CD14-positive monocyte (primary cell): ENCODE results near the gene PAM. TPM values are rescaled to one million over a fixed set of nuclear protein-coding genes. Genes with fewer than 3 reads are reported as not detected.

Experiments
- DNase-seq, 3 donors: peaks; one replicate each; pipeline ENCODE4 v3.0.0-alpha.2; 2011 to 2022
- H2AFZ ChIP-seq: 2 replicates; pipeline ENCODE4 v1.6.0; 2012; ENCODE audit warnings: mild to moderate bottlenecking, low read depth, low read length, inconsistent platforms; ENCODE audit not compliant: insufficient read depth, poor library complexity, severe bottlenecking
- H3K27ac ChIP-seq, 2 donors: 1 replicate in 1 of 2; 2 replicates in 1 of 2; pipeline ENCODE4 v1.5.1; 2012 to 2013; ENCODE audit warnings: low read length in 2 of 2, control low read depth in 1 of 2, inconsistent platforms in 1 of 2, low read depth in 1 of 2, mild to moderate bottlenecking in 1 of 2
- H3K27me3 ChIP-seq, 2 donors: one replicate each; pipeline versions ENCODE4 v1.6.0 to v1.6.1; 2011 to 2013; ENCODE audit warnings: low read length in 2 of 2; ENCODE audit not compliant: control insufficient read depth in 2 of 2, insufficient read depth in 2 of 2
- H3K36me3 ChIP-seq, 2 donors: replicated peaks in 1 of 2; 1 replicate in 1 of 2; 2 replicates in 1 of 2; pipeline versions ENCODE4 v1.5.1 to v1.6.1; 2012 to 2013; ENCODE audit warnings: low read length in 2 of 2, control low read depth in 1 of 2, inconsistent platforms in 1 of 2, mild to moderate bottlenecking in 1 of 2; ENCODE audit not compliant: insufficient read depth in 2 of 2, control insufficient read depth in 1 of 2
- H3K4me1 ChIP-seq, 2 donors: 1 replicate in 1 of 2; 2 replicates in 1 of 2; pipeline versions ENCODE4 v1.5.1 to v1.6.1; 2012 to 2013; ENCODE audit warnings: low read length in 2 of 2, control low read depth in 1 of 2, inconsistent platforms in 1 of 2, mild to moderate bottlenecking in 1 of 2, moderate library complexity in 1 of 2; ENCODE audit not compliant: insufficient read depth in 2 of 2, control insufficient read depth in 1 of 2
- H3K4me2 ChIP-seq: replicated peaks from 2 replicates; pipeline ENCODE3; 2012; ENCODE audit warnings: low read length, moderate library complexity, mild to moderate bottlenecking; ENCODE audit not compliant: poor library complexity, severe bottlenecking; ENCODE audit errors: extremely low read depth
- H3K4me3 ChIP-seq, 3 experiments: fragments of 200-600 bp in 1 of 3; sonication (generic) in 1 of 3; replicated peaks in 1 of 3; 1 replicate in 2 of 3; 2 replicates in 1 of 3; pipeline ENCODE4 v1.5.1; 2011 to 2013; ENCODE audit warnings: low read length in 3 of 3, mild to moderate bottlenecking in 3 of 3, control low read depth in 2 of 3, low read depth in 2 of 3, inconsistent platforms in 1 of 3, moderate library complexity in 1 of 3
- H3K79me2 ChIP-seq: 2 replicates; pipeline ENCODE4 v1.6.0; 2012; ENCODE audit warnings: mild to moderate bottlenecking, control low read depth, inconsistent platforms, low read length, moderate library complexity; ENCODE audit not compliant: insufficient read depth
- H3K9ac ChIP-seq: 2 replicates; pipeline ENCODE4 v1.6.0; 2017; ENCODE audit warnings: low read length, mild to moderate bottlenecking; ENCODE audit not compliant: insufficient read depth, poor library complexity, severe bottlenecking
- H3K9me3 ChIP-seq, 2 donors: replicated peaks in 1 of 2; 1 replicate in 1 of 2; 2 replicates in 1 of 2; pipeline versions ENCODE4 v1.5.1 to v1.6.1; 2012 to 2013; ENCODE audit warnings: low read length in 2 of 2, control low read depth in 1 of 2; ENCODE audit not compliant: control insufficient read depth in 1 of 2, insufficient read depth in 1 of 2
- H4K20me1 ChIP-seq: 2 replicates; pipeline ENCODE4 v1.6.0; 2012; ENCODE audit warnings: mild to moderate bottlenecking, low read length, control low read depth, moderate library complexity; ENCODE audit not compliant: insufficient read depth
- H3K27ac Mint-ChIP-seq, 7 donors: one replicate each; pipeline ENCODE4 v1.8.0; 2020; ENCODE audit warnings: mild to moderate bottlenecking in 7 of 7, mixed read lengths in 7 of 7, moderate library complexity in 6 of 7, inconsistent platforms in 2 of 7
- H3K27me3 Mint-ChIP-seq, 3 donors: one replicate each; pipeline ENCODE4 v1.8.0; 2021 to 2022; ENCODE audit warnings: low read depth in 3 of 3, mild to moderate bottlenecking in 3 of 3, mixed read lengths in 3 of 3, moderate library complexity in 3 of 3, inconsistent platforms in 1 of 3
- H3K36me3 Mint-ChIP-seq, 2 donors: one replicate each; pipeline ENCODE4 v1.8.0; 2020; ENCODE audit warnings: mixed read lengths in 2 of 2, inconsistent platforms in 1 of 2, mild to moderate bottlenecking in 1 of 2
- H3K4me1 Mint-ChIP-seq: one replicate; pipeline ENCODE4 v1.8.0; 2020; ENCODE audit warnings: mild to moderate bottlenecking, mixed read lengths
- H3K4me3 Mint-ChIP-seq, 2 donors: one replicate each; pipeline ENCODE4 v1.8.0; 2020; ENCODE audit warnings: mild to moderate bottlenecking in 2 of 2, mixed read lengths in 2 of 2, moderate library complexity in 1 of 2
- H3K9me3 Mint-ChIP-seq, 7 donors: one replicate each; pipeline ENCODE4 v1.8.0; 2020 to 2022; ENCODE audit warnings: mixed read lengths in 7 of 7, mild to moderate bottlenecking in 6 of 7, moderate library complexity in 6 of 7, inconsistent platforms in 2 of 7
- WGBS: methylation state at CpG from one replicate; pipeline ENCODE4 v1.1.5; 2013; ENCODE audit warnings: missing lambda C conversion rate; ENCODE audit not compliant: insufficient coverage; 5-methylcytosine and 5-hydroxymethylcytosine counted together
- intact Hi-C, 2 donors: fragments of 100-400 bp; cut with micrococcal nuclease; formaldehyde crosslinking; loops; one replicate each; pipeline versions ENCODE4 v1.15.0 to v1.15.1; 2023
- polyA plus RNA-seq, 3 donors: library from polyadenylated mRNA; depleted of rRNA in 1 of 3; unstranded in 2 of 3; stranded (reverse) in 1 of 3; fragments of 300-500 nt in 2 of 3; fragments of >200 nt in 1 of 3; fragmentation: Illumina TruSeq in 2 of 3; gene quantifications; 1 replicate in 2 of 3; 2 replicates in 1 of 3; pipeline ENCODE4 v1.2.3, GENCODE V29; 2012 to 2021
- TF ChIP-seq, protein P1 (sequence below): fragments of 200-600 bp; IDR thresholded peaks from one replicate; pipeline ENCODE4 v1.8.0; 2022; ENCODE audit warnings: antibody characterized with exemption, mild to moderate bottlenecking

Gene PAM
- polyA plus RNA-seq, 3 donors: 11.8 to 27.4 (median 12.8) TPM

- Mint-ChIP-seq H3K27me3 (peaks cover 0 to 2% (median 0%) of the 10 kb centered on the region in 3 donors), H3K36me3 (no peaks in the 10 kb centered on the region), H3K4me3 (no peak overlapping the region), H3K27ac (no peak overlapping the region), H3K9me3 (peaks cover 0 to 3% (median 0%) of the 10 kb centered on the region in 7 donors), H3K4me1 (peaks cover 20% of the 10 kb centered on the region)
- Histone ChIP-seq H3K4me1 (peaks cover 18 to 23% of the 10 kb centered on the region in 2 donors), H3K4me2 (no peak overlapping the region), H3K9me3 (no peaks in the 10 kb centered on the region), H3K4me3 (no peak overlapping the region), H3K27me3 (no peaks in the 10 kb centered on the region), H3K27ac (no peak overlapping the region), H3K36me3 (no peaks in the 10 kb centered on the region), H2AFZ (no peak overlapping the region), H4K20me1 (no peaks in the 10 kb centered on the region), H3K79me2 (no peaks in the 10 kb centered on the region), H3K9ac (no peak overlapping the region)
- no peak for DNase-seq
- TF ChIP-seq, protein P1, sequence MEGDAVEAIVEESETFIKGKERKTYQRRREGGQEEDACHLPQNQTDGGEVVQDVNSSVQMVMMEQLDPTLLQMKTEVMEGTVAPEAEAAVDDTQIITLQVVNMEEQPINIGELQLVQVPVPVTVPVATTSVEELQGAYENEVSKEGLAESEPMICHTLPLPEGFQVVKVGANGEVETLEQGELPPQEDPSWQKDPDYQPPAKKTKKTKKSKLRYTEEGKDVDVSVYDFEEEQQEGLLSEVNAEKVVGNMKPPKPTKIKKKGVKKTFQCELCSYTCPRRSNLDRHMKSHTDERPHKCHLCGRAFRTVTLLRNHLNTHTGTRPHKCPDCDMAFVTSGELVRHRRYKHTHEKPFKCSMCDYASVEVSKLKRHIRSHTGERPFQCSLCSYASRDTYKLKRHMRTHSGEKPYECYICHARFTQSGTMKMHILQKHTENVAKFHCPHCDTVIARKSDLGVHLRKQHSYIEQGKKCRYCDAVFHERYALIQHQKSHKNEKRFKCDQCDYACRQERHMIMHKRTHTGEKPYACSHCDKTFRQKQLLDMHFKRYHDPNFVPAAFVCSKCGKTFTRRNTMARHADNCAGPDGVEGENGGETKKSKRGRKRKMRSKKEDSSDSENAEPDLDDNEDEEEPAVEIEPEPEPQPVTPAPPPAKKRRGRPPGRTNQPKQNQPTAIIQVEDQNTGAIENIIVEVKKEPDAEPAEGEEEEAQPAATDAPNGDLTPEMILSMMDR: no peak
- intact Hi-C loops: no loop called here
Measured at GRCh38 chr5:102777099-102777498, 22.0 kb downstream of the PAM start.

GRCh38 chr5:102778478-102778877 lies 23.4 kb downstream of the PAM start:
- H3K27ac ChIP-seq: no peak overlapping the region
- H3K79me2 ChIP-seq: no peaks in the 10 kb centered on the region
- Mint-ChIP-seq H3K36me3 (no peaks in the 10 kb centered on the region), H3K9me3 (peaks cover 0 to 3% (median 0%) of the 10 kb centered on the region in 7 donors), H3K4me3 (no peak overlapping the region), H3K4me1 (peaks cover 30% of the 10 kb centered on the region), H3K27me3 (peaks cover 0 to 2% (median 0%) of the 10 kb centered on the region in 3 donors), H3K27ac (no peak overlapping the region)
- no peak for DNase-seq
- no peak overlapping the region for H3K4me2 ChIP-seq
- H3K4me3 ChIP-seq: no peak overlapping the region
- no peaks in the 10 kb centered on the region for H3K27me3 ChIP-seq
- no peak overlapping the region for H3K9ac ChIP-seq
- intact Hi-C loops: no loop called here
- WGBS: no CpG with 5 or more reads among the region's 3 CpGs
- no peaks in the 10 kb centered on the region for H3K36me3 ChIP-seq
- TF ChIP-seq, protein P1: no peak
- no peak overlapping the region for H2AFZ ChIP-seq
- peaks cover 23 to 27% of the 10 kb centered on the region in 2 donors for H3K4me1 ChIP-seq
- H4K20me1 ChIP-seq: no peaks in the 10 kb centered on the region
- H3K9me3 ChIP-seq: no peaks in the 10 kb centered on the region
